Activated naive CD4-positive, alpha-beta T cell treated with anti-CD3 and anti-CD28 coated beads for 36 hours (primary cell): ENCODE data around the gene MELTF. TPM values are rescaled to one million over a fixed set of nuclear protein-coding genes. Genes with fewer than 3 reads are reported as not detected.
A peak's percentile ranks its signal among the peaks of the same experiment; 100 is the strongest.
"Not testable (repeated sequence)": the region's sequence is repeated elsewhere in the genome, so short reads cannot be mapped to it uniquely, and the experiment has no call there.

Experiments used
- CTCF ChIA-PET: fragments of 350-600 bp; sonication (Branson Sonifier 250); formaldehyde crosslinking; loops from one replicate; lab custom pipeline; 2021; ENCODE audit warnings: antibody characterized with exemption; lab: Charles Lee
- DNase-seq: peaks from one replicate; pipeline ENCODE4 v3.0.0-alpha.2; 2020
- H3K27ac Mint-ChIP-seq: one replicate; pipeline ENCODE4 v1.8.0; 2021; ENCODE audit warnings: mild to moderate bottlenecking, mixed read lengths
- H3K27me3 Mint-ChIP-seq: one replicate; pipeline ENCODE4 v1.8.0; 2021; ENCODE audit warnings: low read depth, mixed read lengths
- H3K36me3 Mint-ChIP-seq: one replicate; pipeline ENCODE4 v1.8.0; 2021; ENCODE audit warnings: low read depth, mixed read lengths
- H3K4me1 Mint-ChIP-seq: one replicate; pipeline ENCODE4 v1.8.0; 2021; ENCODE audit warnings: low read depth, mixed read lengths
- H3K4me3 Mint-ChIP-seq: one replicate; pipeline ENCODE4 v1.8.0; 2021; ENCODE audit warnings: mild to moderate bottlenecking, moderate library complexity, mixed read lengths
- H3K9me3 Mint-ChIP-seq: one replicate; pipeline ENCODE4 v1.8.0; 2021; ENCODE audit warnings: mixed read lengths
- intact Hi-C: fragments of 100-400 bp; cut with micrococcal nuclease; formaldehyde crosslinking; loops from one replicate; pipeline ENCODE4 v1.15.1; 2023
- total RNA-seq, 2 experiments: library from RNA; stranded (reverse); gene quantifications; one replicate each; pipeline ENCODE4 v1.2.3, GENCODE V29; 2021

MELTF gene
- 1 to 10 TPM; 5.1 to 5.5 TPM for total RNA-seq

GRCh38 chr3:197029511-197030167 lies at the start of gene MELTF:
MELTF (minus strand) TSS chr3:197029817; CDS start chr3:197029702, 115 bp downstream.
- H3K36me3 Mint-ChIP-seq = no peaks in the 10 kb centered on the region
- no peaks in the 10 kb centered on the region for H3K9me3 Mint-ChIP-seq
- H3K4me3 Mint-ChIP-seq = peak within 1 kb of the TSS; percentile 78
- H3K27ac Mint-ChIP-seq = no peak within 1 kb of the TSS
- intact Hi-C loops = loop anchor here (1.0 kb wide), 3 partner anchors 26 to 191 kb away; no protein-coding TSS in a partner anchor
- CTCF ChIA-PET = interaction anchor here (0.5 to 3.2 kb wide), 26 partner anchors 8 to 480 kb away, joined by 3 to 17 read pairs (median 5); no protein-coding TSS in a partner anchor
- H3K27me3 Mint-ChIP-seq = peaks cover 6% of the 10 kb centered on the region
- peak; percentile 65 for DNase-seq
- H3K4me1 Mint-ChIP-seq = peaks cover 9% of the 10 kb centered on the region

DNA sequence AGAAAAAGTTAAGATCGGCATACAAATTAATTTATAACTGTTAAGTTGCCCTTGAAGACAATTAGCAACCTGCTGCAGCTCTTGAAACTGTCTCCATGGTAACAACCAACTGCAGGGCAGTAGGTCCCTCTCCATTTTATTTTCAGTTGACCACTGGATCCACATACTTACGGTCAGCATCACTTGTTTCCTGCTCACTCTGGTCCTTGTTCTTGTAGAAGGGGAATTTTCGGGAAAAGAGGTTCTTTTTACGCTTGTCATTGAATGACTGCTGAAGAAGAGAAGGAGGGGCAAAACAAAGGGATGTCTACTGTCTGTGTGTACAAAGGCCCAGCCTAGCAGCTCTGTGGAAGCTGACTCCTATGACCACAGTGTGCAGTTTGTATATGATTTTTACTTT lies 46.8 kb upstream of the MELTF start:
- Mint-ChIP-seq H3K27ac (no peak overlapping the region), H3K36me3 (no peaks in the 10 kb centered on the region), H3K27me3 (no peaks in the 10 kb centered on the region), H3K9me3 (no peaks in the 10 kb centered on the region), H3K4me1 (no peaks in the 10 kb centered on the region), H3K4me3 (no peak overlapping the region)
- no peak for DNase-seq
- intact Hi-C loops = loop anchor here (2.0 kb wide), 1 partner anchor 24 kb away; no protein-coding TSS in a partner anchor
- CTCF ChIA-PET = no interaction called here

DNA sequence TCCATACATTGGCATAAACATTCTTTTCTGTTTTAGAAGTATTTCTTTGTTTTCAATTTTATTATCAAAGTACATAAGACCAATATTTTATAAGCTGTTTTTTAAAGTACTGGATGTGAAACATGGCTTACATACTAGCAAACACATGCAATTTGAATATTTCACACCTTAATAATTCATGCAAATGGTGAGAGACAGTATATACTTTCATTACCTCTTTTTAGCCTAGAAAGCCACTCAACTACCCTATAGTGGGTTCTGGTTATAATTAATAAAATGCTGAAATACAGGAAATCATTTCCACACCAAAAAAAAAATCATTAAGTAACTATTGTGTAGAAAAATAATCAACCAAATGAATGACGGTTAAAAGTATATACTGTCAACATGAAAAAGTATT lies 38.5 kb upstream of the MELTF start:
- Mint-ChIP-seq H3K4me3 (no peak overlapping the region), H3K36me3 (peaks cover 7% of the 10 kb centered on the region)
- CTCF ChIA-PET = interaction anchor here (0.5 to 1.2 kb wide), 2 partner anchors 38 to 86 kb away, joined by 3 to 6 read pairs; partner anchors contain the start of gene MELTF

DNA sequence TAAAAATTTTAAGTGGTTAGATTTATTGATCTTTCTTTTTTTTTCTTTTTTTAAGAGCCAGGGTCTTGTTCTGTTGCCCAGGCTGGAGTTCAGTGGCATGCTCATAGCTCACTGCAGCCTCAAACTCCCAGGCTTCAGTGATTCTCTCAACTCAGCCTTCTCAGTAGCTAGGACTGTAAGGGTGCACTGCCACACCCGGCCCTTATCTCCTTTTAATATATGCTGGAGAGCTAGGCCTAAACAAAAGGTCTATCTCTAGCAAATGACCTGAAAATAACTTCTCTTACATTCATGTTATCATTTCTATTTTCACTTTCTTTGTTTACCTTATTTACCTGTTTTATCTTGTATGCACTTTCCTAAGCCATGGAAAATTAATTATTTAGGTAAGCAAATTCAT lies 35.2 kb upstream of the MELTF start:
- Mint-ChIP-seq H3K9me3 (no peaks in the 10 kb centered on the region), H3K4me3 (no peak overlapping the region), H3K4me1 (no peaks in the 10 kb centered on the region), H3K36me3 (peaks cover 17% of the 10 kb centered on the region), H3K27me3 (no peaks in the 10 kb centered on the region), H3K27ac (no peak overlapping the region)
- intact Hi-C loops = no loop called here
- CTCF ChIA-PET = no interaction called here
- no peak for DNase-seq

More for the DNA sequence above, 38.5 kb upstream of the MELTF start:
- no peak for DNase-seq
- no peaks in the 10 kb centered on the region for H3K4me1 Mint-ChIP-seq
- intact Hi-C loops = no loop called here
- H3K27me3 Mint-ChIP-seq = no peaks in the 10 kb centered on the region
- no peaks in the 10 kb centered on the region for H3K9me3 Mint-ChIP-seq
- no peak overlapping the region for H3K27ac Mint-ChIP-seq

- CTCF ChIA-PET = no interaction called here
- Mint-ChIP-seq H3K4me3 (no peak overlapping the region), H3K4me1 (no peaks in the 10 kb centered on the region), H3K27me3 (no peaks in the 10 kb centered on the region), H3K27ac (no peak overlapping the region), H3K36me3 (peaks cover 31% of the 10 kb centered on the region), H3K9me3 (no peaks in the 10 kb centered on the region)
- DNase-seq = no peak
- intact Hi-C loops = no loop called here
These were observed 32.8 kb upstream of the MELTF start for GRCh38 chr3:197062446-197062845.

- Mint-ChIP-seq H3K36me3 (peaks cover 20% of the 10 kb centered on the region), H3K27ac (peak overlapping the region; percentile 68), H3K4me1 (peaks cover 16% of the 10 kb centered on the region)
- H3K4me3 Mint-ChIP-seq, DNase-seq, H3K27me3 Mint-ChIP-seq, CTCF ChIA-PET, H3K9me3 Mint-ChIP-seq: not testable (repeated sequence)
- intact Hi-C loops = loop anchor here (2.0 kb wide), 1 partner anchor 25 kb away; no protein-coding TSS in a partner anchor
These were observed 22.0 kb upstream of the MELTF start for GRCh38 chr3:197051637-197052036.

DNA sequence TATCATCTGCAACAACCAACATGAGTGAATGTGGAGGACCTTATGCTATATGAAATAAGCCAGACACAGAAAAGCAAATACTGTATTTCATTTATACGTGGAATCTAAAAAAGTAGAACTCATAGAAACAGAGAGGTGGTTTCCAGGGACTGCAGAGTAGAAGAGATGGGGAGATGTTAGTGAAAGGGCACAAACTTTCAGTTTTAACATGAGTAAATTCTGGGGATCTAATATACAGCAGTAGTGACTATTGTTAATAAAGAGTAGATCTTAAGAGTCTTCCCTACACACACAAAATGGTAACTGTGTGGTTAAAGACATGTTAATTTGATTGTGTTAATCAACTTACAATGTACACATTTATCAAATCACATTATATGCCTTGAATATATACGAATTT lies 20.9 kb upstream of the MELTF start:
- Mint-ChIP-seq H3K27me3 (no peaks in the 10 kb centered on the region), H3K27ac (no peak overlapping the region), H3K36me3 (peaks cover 25% of the 10 kb centered on the region), H3K9me3 (no peaks in the 10 kb centered on the region), H3K4me3 (no peak overlapping the region), H3K4me1 (peaks cover 16% of the 10 kb centered on the region)
- CTCF ChIA-PET = no interaction called here
- no peak for DNase-seq
- intact Hi-C loops = no loop called here

DNA sequence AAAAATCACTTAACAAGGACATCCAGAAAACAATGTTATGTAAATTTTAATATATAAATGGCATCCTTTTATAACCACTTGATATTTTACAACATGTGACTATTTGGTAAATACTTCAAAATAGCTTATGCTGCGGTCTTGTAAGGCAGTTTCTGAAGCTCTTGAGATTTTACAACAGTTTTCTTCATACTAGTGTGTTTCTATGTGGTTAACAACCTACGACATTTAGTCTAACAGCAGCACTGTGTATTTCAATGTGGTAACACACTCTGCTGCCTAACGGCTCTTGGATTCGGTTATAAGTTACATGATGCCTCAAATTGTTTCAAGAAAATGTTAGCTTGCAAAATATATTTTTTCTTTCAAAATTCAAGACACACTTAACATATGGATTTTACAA lies 12.9 kb upstream of the MELTF start:
- CTCF ChIA-PET = interaction anchor here (3.5 kb wide), 1 partner anchor 13 kb away, joined by 14 read pairs; the partner anchor contains the start of gene MELTF
- no peak overlapping the region for H3K4me3 Mint-ChIP-seq
- peaks cover 7% of the 10 kb centered on the region for H3K36me3 Mint-ChIP-seq
- no peaks in the 10 kb centered on the region for H3K9me3 Mint-ChIP-seq
- no peak for DNase-seq
- H3K4me1 Mint-ChIP-seq = no peaks in the 10 kb centered on the region
- H3K27me3 Mint-ChIP-seq = no peaks in the 10 kb centered on the region
- H3K27ac Mint-ChIP-seq = no peak overlapping the region
- intact Hi-C loops = no loop called here

GRCh38 chr3:197041875-197042488 lies 12.4 kb upstream of the MELTF start:
- CTCF ChIA-PET = interaction anchor here (1.6 to 3.5 kb wide), 2 partner anchors 12 to 19 kb away, joined by 5 to 14 read pairs; partner anchors contain the start of gene MELTF
- Mint-ChIP-seq H3K27me3 (no peaks in the 10 kb centered on the region), H3K9me3 (no peaks in the 10 kb centered on the region), H3K36me3 (peaks cover 7% of the 10 kb centered on the region), H3K27ac (no peak overlapping the region), H3K4me1 (no peaks in the 10 kb centered on the region), H3K4me3 (no peak overlapping the region)
- DNase-seq = no peak
- intact Hi-C loops = no loop called here

DNA sequence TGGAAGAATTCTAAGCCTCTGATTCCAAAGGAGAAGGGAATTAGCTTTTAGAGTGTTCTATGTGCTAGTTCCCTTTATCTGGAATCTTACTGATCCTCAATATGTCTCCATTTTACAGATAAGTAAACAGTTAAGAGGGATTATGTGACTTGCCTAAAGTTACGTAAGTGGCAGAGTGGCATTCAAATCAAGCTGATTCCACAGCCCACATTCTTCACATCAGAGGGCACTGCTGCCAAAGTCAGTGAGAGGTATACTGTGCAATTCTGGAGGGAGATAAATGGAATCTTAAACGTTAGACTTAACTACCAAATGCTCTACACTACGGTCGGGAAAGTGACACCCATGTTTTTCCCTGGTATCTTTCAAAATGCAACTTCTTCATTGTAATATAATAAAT lies 11.0 kb upstream of the MELTF start:
- no peaks in the 10 kb centered on the region for H3K4me1 Mint-ChIP-seq
- no peaks in the 10 kb centered on the region for H3K27me3 Mint-ChIP-seq
- peaks cover 2% of the 10 kb centered on the region for H3K36me3 Mint-ChIP-seq
- DNase-seq = no peak
- no peak overlapping the region for H3K4me3 Mint-ChIP-seq
- H3K9me3 Mint-ChIP-seq = no peaks in the 10 kb centered on the region
- intact Hi-C loops = no loop called here
- CTCF ChIA-PET = interaction anchor here (1.6 to 3.5 kb wide), 2 partner anchors 11 to 18 kb away, joined by 5 to 14 read pairs; partner anchors contain the start of gene MELTF
- no peak overlapping the region for H3K27ac Mint-ChIP-seq

DNA sequence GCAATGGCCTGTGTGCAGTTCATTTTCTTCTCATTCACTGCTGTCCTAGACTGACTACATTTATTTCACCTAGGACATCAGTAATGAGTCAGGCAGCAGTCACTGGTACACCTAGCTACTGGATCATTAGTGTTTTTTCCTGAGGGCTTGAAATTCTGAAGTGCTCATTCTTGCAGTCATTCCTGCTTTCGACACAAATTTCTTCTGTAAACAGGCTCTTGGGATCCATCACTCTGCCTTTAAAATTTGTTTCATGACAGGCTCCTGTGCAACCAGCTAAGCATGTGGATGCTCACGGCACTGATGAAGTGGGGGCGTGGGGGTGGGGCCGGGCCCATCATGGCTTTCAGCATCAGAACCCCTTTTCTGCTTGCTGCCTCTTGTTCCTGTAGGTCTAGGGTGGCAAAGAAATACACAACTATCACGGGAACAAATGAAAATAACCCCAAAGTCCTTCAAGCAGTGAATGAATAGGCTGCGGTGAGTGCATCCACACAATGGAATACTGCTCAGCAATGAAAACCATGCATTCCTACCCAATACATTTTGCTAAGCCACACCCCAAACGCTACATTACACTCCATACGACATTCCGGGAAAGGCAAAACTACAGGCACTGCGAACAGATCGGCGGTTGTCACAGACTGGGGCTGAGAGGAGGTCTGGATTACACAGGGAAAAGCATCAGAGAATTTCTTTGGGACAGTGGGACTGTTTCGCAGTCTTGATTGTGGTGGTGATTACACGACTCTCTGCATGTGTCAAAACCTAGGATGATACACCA lies 9.3 kb upstream of the MELTF start:
- intact Hi-C loops = no loop called here
- Mint-ChIP-seq H3K27ac (no peak overlapping the region), H3K27me3 (peaks cover 2% of the 10 kb centered on the region), H3K4me1 (no peaks in the 10 kb centered on the region), H3K9me3 (no peaks in the 10 kb centered on the region), H3K4me3 (no peak overlapping the region), H3K36me3 (no peaks in the 10 kb centered on the region)
- DNase-seq = no peak
- CTCF ChIA-PET = interaction anchor here (0.6 to 1.4 kb wide), 2 partner anchors 9 to 13 kb away, joined by 3 to 6 read pairs; partner anchors contain the start of gene MELTF

DNA sequence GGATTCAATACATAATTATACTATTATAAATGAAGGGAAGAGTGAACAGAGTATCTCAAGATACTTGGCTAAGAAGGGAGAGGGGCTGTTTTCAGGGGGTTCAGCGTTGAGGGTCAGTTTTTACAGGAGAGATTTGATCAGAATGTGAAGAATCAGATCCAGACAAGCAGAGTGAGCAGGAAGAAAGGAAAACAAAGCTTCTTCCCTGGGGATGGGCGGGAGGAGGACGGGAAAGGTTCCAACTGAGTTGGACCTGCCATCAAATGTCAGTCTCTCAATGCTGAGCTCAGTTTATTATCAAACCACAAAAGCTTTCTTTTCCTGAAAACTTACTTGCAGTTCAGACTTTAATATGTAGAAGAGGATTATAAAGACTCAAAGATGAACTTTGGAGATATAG lies 6.0 kb upstream of the MELTF start:
- no peak overlapping the region for H3K27ac Mint-ChIP-seq
- peaks cover 2% of the 10 kb centered on the region for H3K27me3 Mint-ChIP-seq
- H3K36me3 Mint-ChIP-seq = no peaks in the 10 kb centered on the region
- CTCF ChIA-PET = interaction anchor here (0.6 kb wide), 1 partner anchor 29 kb away, joined by 6 read pairs; no protein-coding TSS in a partner anchor
- no peaks in the 10 kb centered on the region for H3K9me3 Mint-ChIP-seq
- no peak overlapping the region for H3K4me3 Mint-ChIP-seq
- H3K4me1 Mint-ChIP-seq = peaks cover 4% of the 10 kb centered on the region
- intact Hi-C loops = no loop called here
- no peak for DNase-seq
